Breast epithelium (tissue), 3 donors: ENCODE results near the gene ENC1.

ENCODE experiments used
- CTCF ChIP-seq, 3 donors: fragments of 450-650 bp; IDR thresholded peaks; one replicate each; pipeline ENCODE4 v1.5.1; 2016 to 2017; ENCODE audit warnings: antibody characterized with exemption in 3 of 3, mild to moderate bottlenecking in 3 of 3, moderate library complexity in 3 of 3
- POLR2AphosphoS5 ChIP-seq, 3 donors: sonication (generic); formaldehyde crosslinking; IDR thresholded peaks; one replicate each; pipeline ENCODE4 v1.6.1; 2017; ENCODE audit warnings: antibody characterized with exemption in 3 of 3

- TF ChIP-seq CTCF (IDR thresholded peaks at IDR 0.05) (no peak), POLR2AphosphoS5 (IDR thresholded peaks at IDR 0.05) (no peak)
Measured at GRCh38 chr5:74660873-74661272, 20.3 kb upstream of the ENC1 start.
